ENCODE data around the gene NCAPG2. TPM values are rescaled to one million over a fixed set of nuclear protein-coding genes. Genes with fewer than 3 reads are reported as not detected.

The NCAPG2 gene
- total RNA-seq, 1 donor from 2014 or later, result 8.2 TPM

DNA sequence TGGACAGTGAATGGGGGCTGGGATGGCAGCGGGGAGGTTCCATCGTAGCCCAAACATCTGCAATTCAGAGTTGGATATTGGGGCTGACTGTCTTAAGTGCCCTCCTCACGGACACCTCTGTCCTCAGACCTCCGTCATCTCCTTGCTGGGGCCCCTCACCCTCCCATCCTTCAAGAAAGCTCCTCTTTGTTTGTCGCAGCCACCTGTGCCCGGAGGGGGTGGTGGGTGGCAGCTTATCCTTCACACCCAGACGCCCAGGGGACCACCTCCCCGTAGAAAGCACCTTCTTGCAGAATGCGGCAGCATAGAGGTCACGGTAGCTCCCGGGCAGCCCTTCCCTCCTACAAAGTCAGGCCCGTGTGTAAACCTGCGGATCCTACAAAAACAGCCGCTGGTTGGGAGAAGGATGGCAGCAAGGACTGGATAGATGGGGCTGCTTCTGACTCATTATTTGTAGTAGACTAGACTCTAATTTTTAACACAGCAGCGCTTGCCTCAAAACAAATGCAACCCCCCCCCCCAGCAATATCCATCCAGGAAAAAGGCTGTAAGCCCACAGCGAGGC lies 115.6 kb downstream of the NCAPG2 start:
- ChIA-PET CTCF (no interaction called here), POLR2A (no interaction called here)
- peaks cover 33% of the 10 kb centered on the region for H3K27me3 Mint-ChIP-seq
- DNase-seq, result no peak
- TF ChIP-seq, protein P1, sequence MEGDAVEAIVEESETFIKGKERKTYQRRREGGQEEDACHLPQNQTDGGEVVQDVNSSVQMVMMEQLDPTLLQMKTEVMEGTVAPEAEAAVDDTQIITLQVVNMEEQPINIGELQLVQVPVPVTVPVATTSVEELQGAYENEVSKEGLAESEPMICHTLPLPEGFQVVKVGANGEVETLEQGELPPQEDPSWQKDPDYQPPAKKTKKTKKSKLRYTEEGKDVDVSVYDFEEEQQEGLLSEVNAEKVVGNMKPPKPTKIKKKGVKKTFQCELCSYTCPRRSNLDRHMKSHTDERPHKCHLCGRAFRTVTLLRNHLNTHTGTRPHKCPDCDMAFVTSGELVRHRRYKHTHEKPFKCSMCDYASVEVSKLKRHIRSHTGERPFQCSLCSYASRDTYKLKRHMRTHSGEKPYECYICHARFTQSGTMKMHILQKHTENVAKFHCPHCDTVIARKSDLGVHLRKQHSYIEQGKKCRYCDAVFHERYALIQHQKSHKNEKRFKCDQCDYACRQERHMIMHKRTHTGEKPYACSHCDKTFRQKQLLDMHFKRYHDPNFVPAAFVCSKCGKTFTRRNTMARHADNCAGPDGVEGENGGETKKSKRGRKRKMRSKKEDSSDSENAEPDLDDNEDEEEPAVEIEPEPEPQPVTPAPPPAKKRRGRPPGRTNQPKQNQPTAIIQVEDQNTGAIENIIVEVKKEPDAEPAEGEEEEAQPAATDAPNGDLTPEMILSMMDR (IDR thresholded peaks at IDR 0.05), result no peak
- peaks cover 12% of the 10 kb centered on the region for H3K4me1 Mint-ChIP-seq
- no peak overlapping the region for H3K27ac Mint-ChIP-seq
- no peaks in the 10 kb centered on the region for H3K9me3 Mint-ChIP-seq
- no peak for ATAC-seq (ENCODE audit: low read depth)
- H3K36me3 Mint-ChIP-seq (ENCODE audit: low read depth), result no peaks in the 10 kb centered on the region
- intact Hi-C loops (cut with micrococcal nuclease), result no loop called here
- peak overlapping the region; percentile 44 for H3K4me3 Mint-ChIP-seq

- no peak overlapping the region for H3K27ac Mint-ChIP-seq
- H3K9me3 Mint-ChIP-seq, result no peaks in the 10 kb centered on the region
- ChIA-PET POLR2A (no interaction called here), CTCF (no interaction called here)
- no peak for DNase-seq
- intact Hi-C loops (cut with micrococcal nuclease), result no loop called here
- peaks cover 40% of the 10 kb centered on the region for H3K27me3 Mint-ChIP-seq
- TF ChIP-seq, protein P1 (IDR thresholded peaks at IDR 0.05), result no peak
- no peaks in the 10 kb centered on the region for H3K36me3 Mint-ChIP-seq (ENCODE audit: low read depth)
- H3K4me3 Mint-ChIP-seq, result peak overlapping the region; percentile 44
- peak; percentile 12 for ATAC-seq (ENCODE audit: low read depth)
- peaks cover 12% of the 10 kb centered on the region for H3K4me1 Mint-ChIP-seq
Observed at GRCh38 chr7:158588085-158588877, 116.3 kb downstream of the NCAPG2 start.

DNA sequence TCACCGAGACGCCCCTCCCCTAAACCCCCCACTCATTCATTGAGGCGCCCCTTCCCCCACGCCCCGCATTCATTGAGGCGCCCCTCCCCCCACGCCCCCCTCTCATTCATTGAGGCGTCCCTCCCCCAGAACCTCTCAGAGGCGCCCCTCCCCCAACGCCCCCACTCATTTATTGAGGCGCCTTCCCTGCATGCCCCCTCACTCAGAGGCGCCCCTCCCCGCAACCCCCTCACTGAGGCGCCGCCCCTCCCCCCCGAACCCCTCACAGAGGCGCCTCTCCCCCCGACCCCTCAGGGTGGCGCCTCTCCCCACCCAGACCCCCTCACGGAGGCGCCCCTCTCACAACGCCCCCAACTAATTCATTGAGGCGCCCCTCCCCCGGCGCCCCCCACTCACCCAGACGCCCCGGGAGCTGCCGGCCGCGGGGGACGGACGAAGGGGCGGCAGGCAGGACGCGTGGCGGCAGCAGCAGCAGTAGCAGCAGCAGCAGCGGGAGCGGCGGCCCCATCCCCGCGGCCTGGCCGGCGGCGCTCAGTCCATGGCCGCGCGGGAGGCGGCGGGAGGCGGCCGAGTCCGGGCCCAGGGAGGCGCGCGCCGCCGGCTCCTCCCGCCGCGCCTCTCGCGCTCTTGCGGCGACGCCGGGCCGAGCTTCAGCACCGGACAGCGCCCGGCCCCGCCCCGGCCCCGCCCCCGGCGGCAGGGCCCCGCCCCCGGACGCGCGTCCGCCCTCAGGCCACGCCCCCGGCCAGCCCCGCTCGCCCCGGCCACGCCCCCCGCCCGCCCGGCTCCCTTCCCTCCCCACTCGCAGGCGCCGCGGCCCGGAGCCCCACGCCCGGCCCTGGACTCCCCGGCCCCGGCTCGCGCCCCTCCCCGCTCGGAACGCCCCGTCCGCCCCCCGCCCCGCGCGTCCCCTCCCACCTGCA lies 117.2 kb downstream of the NCAPG2 start, which contains the start of gene PTPRN2:
Gene PTPRN2 (minus strand): TSS at position 662 of the 923 bp plus-strand sequence.
- Mint-ChIP-seq H3K27me3 (peaks cover 45% of the 10 kb centered on the region), H3K4me3 (peak within 1 kb of the TSS; percentile 44), H3K27ac (no peak within 1 kb of the TSS), H3K9me3 (no peaks in the 10 kb centered on the region), H3K36me3 (ENCODE audit: low read depth) (no peaks in the 10 kb centered on the region), H3K4me1 (peaks cover 12% of the 10 kb centered on the region)
- ChIA-PET CTCF (no interaction called here), POLR2A (no interaction called here)
- intact Hi-C loops (cut with micrococcal nuclease), result no loop called here
- ATAC-seq (ENCODE audit: low read depth) (peak; percentile 91), DNase-seq (peak; percentile 54)
- TF ChIP-seq, protein P1 (IDR thresholded peaks at IDR 0.05), result no peak

DNA sequence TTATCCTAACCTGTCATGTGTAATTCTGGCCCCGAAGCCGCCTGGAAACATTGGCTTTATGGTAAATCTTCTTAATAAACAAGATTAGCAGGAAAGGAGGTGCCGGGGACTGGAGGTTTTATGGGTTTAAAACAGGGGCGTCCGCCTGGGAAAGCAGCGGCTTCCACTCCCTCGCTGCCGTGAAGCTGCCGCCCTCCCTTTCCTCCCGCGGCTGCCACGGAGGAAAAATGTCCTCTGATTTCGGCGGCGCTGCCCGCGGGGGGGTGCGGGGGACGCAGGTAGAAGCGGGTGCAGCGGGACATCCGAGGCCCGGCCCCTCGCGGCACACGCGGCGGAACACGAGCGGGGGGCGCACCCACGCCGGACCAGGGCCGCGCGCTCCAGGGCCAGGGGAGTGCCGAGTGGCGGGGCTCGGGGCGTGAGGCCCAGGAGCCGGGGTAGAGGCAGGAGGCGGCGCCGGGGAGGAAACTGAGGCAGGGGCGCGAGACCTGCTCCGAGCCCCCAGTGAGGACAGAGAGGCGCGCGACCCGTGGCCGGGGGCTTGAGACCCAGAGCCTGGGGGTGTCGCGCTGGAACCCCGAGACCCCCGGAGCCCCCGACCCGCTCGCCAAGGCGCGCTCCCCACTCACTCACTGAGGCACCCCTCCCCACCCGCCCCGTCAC lies 118.0 kb downstream of the NCAPG2 start:
- Mint-ChIP-seq H3K4me3 (no peak overlapping the region), H3K9me3 (no peaks in the 10 kb centered on the region), H3K4me1 (peaks cover 19% of the 10 kb centered on the region), H3K27me3 (peaks cover 52% of the 10 kb centered on the region), H3K36me3 (ENCODE audit: low read depth) (no peaks in the 10 kb centered on the region), H3K27ac (no peak overlapping the region)
- TF ChIP-seq, protein P1 (IDR thresholded peaks at IDR 0.05), result no peak
- POLR2A ChIA-PET, result no interaction called here
- intact Hi-C loops (cut with micrococcal nuclease), result no loop called here
- CTCF ChIA-PET, result no interaction called here
- no peak for DNase-seq
- ATAC-seq (ENCODE audit: low read depth), result no peak
